DMS153 treated with DMSO at 0.1 percent for 48 hours (cell line): Measurements from ENCODE around the gene GNAI3.

Experiments used
- DNase-seq: peaks from one replicate; lab custom pipeline; 2025; ENCODE audit not compliant: unreplicated experiment; lab: John Stamatoyannopoulos, UW

GNAI3 gene

DNA sequence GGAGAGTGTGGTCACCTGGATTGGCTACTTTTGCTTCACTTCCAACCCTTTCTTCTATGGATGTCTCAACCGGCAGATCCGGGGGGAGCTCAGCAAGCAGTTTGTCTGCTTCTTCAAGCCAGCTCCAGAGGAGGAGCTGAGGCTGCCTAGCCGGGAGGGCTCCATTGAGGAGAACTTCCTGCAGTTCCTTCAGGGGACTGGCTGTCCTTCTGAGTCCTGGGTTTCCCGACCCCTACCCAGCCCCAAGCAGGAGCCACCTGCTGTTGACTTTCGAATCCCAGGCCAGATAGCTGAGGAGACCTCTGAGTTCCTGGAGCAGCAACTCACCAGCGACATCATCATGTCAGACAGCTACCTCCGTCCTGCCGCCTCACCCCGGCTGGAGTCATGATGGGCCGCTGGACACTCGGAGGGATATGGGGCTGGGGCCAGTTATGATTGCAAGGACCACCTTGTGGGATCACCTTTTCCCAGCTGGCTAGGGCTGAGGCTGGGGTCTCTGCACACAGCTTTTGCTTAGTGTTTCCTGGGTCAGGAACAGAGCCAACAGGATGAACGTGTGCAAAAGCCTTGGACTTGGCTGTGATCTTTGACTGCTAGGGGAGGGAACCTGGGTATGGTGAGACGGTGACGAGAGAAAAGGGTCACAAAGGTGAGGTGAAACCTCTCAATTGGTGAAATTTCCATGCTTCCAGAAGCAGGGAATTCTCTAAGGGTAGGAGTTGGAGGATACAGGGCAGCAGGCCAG, 4.3 kb upstream of the GNAI3 start:
- no peak for DNase-seq

DNA sequence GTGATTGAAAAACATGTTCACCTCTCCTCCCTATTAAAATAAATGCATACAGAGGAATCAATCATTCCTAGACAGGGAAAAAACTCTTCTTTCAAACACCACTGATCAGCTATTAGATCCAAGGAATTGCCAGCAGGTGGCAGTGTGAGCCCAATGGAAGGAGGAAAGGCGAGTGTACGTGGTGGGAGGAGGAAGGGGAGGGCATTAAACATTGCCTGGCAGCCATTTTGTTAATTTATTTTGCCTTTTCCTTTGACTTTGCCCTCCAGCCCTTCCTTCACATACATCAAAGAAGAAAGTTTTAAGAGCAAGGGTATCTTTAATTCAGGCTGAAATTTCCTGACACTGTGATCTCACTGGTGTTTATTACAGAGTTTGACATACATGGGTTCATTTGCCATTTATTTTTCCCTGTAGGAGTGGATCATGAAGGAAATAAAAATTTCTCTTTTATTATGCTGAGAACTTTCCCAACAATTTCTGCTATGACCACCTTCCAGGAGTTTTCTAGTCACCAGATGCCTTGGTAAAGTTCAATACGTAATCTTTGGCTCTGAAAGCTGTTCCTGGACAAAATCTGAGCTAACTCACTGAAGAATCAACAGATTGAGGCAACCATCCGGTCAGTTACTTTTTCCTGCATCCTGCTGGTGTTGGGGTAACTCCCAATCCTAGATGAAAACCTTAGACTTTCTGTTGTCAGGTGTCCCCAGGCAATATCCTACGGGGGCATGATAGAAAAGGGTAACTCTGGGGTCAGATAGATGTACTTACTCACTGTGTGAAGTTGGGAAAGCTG, 1.9 kb upstream of the GNAI3 start:
- DNase-seq: peak; percentile 77

DNA sequence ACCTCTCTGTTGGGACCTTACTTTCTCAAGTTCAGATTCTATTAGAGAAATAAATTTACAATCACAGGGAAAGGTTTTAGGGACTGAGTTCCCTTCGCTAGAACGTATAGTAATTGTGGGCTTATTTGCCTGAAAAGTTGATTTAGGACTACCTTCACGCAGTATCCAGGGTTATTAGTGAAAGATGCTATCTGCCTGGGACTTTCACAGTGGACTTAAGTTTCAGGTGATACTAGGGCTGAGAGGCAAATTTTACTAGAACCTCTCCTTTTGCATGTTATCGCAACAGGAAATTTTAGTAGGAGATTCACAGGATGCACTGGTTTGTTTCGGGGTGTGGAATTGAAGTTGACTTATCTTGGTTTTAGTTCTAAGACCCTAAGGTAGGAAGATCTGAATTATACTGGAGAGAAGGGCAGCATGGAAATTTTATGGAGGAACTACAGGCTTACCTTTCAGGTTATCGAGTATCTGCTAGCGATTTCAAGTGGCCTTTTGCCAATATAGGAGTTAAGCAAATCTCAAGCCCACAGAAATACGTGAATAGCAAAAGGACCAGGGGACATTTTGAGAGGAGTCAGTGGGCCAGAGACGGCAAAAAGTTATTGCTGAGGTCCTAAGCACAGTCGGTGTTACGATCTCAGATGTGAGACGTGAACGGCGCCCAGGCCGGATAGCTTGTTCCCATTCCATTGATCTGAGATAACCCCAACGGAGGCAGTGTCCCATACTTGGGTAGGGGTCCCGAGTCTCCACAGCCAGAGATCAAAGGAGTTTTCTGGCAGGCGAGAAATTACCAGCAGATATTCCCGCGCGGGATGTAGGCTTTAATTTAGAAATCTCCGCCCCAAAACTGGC, 723 bp upstream of the GNAI3 start:
- peak; percentile 12 for DNase-seq

DNA sequence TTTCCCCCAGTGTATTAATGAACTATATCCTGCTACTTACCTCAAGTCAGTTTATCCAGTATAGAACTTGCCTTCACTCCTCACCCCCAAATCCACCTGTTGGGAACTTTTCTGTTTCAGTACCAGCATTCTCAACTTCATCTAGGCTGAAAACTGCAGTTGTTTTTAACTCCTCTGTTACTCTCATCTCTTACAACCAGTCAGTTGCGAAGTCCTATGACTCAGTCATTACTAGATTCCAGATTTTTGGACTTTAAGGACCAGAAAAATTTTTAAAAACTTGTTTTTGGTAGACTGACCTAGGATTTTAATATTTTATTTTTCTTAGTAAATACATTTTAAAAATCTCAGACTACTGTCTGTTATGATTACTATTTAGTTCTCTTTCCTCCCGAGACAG, 8.1 kb downstream of the GNAI3 start:
- no peak for DNase-seq

DNA sequence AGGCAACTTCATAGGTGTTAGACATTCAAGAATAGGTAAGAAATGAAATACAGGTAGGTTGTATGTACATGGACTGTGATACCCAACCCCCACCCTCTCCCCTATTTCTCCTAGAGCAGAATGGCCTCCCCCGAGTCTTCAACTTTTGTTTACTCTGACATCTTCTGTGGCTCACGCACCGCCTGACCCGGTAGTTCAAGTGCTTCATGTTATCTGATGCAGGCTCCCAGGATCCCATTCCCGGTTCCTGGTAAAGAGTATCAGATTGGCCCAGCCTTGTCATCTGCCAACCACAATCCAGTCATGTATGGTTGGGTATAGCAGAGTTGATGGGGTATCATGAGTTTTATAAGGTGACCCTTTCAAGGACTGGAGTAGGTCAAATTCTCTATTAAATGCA, 9.1 kb downstream of the GNAI3 start:
- no peak for DNase-seq

DNA sequence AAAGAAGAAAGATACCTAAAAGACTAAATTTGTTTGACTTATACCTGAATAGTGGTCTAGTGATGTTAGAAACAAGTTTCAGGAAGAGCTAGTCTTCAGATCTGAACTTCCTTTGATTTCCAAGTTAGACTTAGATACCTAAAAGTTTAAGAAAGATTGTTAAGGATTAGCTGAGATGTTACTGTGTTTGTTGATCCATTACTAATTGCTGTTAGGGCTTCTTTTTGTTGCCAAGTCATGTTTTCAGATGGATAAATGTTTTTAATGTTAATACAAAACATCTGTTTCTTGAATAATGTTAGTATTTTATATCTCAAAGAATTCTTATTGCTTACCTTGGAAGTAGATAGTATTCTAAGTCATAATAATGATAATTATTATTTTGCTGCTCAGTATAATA, 11.6 kb downstream of the GNAI3 start:
- no peak for DNase-seq

DNA sequence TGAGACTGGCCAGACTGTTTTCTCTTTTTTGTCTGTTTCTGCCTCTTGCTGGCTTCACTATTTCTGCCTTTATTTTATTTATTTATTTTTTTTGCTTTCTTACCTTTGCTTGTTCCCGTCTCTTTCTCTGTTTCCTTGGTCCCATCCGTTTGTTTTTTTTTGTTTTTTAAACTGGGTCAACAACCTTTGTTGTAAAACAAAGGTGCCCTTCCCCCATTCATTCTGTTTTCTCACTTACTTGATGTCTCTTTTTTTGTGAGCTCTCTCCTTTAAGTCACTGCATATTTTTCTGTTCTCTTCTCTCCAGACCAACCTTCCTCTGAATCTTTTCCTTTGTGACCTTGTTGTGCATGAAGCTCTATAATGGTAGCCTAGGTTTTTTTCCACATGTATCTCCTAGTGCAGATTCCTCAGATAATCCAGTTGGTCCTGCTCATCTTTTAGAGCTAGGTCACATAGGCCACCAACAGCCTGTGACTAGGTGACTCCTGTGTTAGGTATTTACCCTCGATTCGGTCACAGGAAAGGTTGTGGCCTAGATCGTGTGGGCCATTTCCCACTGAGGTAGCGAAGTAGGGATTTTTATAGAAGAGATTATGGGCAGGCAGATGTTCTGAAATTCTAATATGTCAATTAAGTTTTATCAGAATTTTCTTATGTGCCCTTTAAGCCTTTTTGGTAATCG, 15.9 kb downstream of the GNAI3 start:
- no peak for DNase-seq

DNA sequence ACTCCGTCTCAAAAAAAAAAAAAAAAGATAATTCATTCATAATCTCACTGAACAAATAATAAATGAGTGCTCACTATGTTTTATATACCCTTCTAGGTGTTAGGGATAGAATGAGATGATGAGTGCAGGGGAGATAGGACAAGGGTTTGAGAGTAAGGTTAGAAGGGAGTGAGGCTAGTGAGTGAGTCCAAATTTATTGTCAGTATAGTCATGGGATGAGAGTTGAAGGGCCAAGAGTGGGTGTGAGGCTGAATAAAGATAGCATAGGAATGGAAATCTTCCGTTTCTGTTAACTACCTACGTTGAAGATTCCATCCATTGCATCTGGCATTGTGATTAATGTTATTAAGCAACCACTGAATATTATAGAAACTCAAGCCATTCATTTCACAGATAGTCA, 16.8 kb downstream of the GNAI3 start:
- DNase-seq: no peak

DNA sequence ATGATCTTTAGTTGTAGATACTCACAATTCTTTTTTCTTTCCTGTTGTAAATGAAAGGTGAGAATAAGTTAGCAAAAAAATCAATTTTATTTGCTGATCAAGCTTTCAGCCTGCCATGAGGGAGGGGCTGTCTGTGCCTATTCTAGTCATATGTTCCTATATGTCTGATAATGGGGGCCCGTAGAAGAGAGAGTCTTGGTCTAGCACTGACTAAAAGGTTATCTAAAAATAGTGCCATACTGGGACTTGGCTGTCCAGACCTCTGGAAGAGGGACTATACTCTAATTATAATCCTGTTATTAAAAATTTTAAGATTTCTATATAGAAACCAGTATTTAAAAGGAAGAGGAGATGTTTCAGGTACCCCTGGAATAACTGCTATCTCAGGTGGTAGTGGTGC, 18.6 kb downstream of the GNAI3 start:
- no peak for DNase-seq

DNA sequence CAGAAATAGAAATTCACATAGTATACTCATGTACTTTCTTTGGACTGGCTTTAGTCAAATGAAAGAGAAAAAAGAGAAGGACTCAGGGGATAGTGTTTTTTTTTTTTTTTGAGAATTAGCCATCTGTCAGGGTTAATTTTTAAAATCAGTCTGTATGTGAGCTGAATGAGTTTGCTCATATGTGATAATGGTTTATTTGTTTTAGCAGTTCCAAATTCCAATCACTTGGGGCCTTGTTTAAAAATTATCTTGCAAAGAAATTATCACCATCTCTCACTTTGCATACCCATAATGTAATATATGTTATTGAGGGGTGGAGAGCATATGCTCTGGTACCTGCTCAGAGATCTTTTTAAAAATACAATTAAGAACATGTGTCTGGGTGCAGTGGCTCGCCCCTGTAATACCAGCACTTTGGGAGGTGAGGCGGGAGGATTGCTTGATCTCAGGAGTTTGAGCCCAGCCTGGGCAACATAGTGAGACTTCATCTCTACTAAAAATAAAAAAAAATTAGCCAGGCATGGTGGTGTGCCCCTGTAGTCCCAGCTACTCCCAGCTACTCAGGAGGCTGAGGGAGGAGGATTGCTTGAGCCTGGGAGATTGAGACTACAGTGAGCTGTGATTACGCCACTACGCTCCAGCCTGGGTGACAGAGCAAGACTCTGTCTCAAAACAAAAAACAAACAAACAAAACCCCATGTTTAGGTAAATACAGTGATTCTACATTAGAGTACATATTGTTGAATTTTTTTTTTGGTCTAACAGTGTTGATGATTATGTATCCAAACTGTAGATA, 19.7 kb downstream of the GNAI3 start:
- DNase-seq: no peak

DNA sequence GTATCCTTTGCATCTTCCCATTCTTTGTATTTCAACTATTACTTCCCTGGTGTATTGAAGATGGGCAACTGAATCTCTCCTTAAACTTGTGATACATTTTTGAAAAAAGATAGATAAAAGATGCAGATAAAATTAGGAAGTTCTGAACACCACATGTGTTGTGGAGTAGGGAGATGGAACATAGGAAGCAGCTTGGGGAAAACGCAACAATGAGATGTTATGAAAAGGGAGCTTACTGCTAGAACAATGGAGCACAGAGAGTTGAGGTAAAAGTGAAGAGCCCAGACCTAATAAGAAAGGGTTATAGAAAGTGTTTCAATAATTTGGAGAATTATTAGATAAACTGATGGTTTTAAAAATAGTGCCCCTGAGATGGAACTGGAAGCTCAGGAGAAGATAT, 20.9 kb downstream of the GNAI3 start:
- no peak for DNase-seq

DNA sequence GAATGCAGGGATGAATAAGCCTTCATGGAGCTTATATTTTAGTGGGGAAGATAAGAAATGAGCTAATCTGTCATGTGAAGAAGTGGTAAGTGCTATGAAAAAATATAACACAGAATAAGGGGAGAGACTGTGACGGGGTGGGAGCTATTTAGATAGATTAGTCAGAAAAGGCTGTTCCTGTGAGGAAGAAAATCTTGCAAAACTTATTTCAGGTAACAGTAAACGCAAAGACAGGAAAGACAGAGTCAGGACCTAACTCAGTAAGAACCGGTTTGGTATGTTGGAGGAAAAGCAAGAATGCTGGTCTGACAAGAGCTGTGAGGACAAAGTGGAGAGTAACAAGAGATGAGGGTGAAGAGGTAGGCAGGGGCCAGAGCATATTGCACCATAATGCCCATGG, 22.0 kb downstream of the GNAI3 start:
- no peak for DNase-seq

DNA sequence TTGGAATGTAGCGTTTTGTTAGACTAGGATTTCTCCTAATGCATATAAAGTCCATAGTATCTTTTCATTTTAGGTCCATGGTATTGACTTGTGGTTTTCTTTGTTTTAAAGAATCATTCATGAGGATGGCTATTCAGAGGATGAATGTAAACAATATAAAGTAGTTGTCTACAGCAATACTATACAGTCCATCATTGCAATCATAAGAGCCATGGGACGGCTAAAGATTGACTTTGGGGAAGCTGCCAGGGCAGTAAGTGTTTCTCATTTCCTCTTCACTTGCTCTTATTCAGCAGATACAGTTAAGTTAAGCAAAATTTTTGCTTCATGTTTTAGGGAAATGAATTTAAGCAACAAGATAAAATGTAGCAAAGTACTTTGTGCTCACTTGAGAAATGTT, 25.4 kb downstream of the GNAI3 start:
- DNase-seq: no peak

DNA sequence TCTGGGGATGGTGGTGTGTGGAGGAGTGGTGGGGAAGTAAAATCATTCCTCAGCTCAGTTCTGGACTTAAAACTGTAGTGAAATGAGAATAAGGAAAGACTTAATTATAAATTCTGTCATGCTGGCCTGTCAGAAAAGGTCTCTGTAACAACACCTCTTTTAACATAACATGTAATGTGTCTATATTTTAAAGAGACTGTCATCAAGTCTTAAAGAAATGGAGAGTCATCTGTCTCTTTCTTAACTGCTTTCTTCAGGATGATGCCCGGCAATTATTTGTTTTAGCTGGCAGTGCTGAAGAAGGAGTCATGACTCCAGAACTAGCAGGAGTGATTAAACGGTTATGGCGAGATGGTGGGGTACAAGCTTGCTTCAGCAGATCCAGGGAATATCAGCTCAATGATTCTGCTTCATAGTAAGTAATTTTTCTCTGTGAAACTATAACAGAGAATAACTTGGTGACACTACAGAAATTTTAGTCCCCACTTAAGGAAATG, 30.6 kb downstream of the GNAI3 start:
- DNase-seq: no peak

DNA sequence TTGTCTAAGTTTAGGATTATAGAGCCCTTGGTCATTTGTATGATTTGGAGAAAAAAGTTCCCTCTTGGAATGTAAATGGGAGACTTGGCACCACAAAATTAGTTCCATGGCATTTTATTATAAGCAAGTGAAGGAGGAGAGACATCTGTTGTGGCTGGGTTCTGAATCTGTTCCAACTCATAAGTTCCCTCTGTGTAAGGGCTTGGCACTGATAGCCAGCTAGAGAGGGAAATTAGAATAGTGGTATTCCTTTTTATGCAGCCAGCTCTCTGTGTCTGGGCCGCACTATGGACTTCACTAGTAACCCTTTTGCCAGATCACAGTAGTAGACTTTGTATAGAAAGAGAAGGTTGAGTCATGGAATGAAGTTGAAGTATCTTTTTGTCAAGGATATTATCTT, 31.1 kb downstream of the GNAI3 start:
- DNase-seq: no peak

DNA sequence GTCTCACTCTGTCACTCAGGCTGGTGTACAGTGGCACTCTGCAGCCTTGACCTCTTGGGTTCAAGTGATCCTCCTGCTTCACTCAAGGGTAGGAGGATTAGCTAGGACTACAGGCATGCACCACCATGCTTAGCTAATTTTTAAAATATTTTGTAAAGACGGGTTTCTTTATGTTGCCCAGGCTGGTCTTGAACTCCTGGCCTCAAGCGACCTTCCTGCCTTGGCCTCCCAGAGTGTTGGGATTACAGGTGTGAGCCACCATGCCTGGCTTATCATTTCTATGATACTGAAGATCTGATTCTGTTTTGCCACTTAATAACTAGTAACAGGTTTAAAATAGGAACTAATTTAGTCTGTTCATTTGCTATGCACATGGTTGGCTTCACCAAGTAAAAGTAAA, 33.6 kb downstream of the GNAI3 start:
- DNase-seq: no peak

DNA sequence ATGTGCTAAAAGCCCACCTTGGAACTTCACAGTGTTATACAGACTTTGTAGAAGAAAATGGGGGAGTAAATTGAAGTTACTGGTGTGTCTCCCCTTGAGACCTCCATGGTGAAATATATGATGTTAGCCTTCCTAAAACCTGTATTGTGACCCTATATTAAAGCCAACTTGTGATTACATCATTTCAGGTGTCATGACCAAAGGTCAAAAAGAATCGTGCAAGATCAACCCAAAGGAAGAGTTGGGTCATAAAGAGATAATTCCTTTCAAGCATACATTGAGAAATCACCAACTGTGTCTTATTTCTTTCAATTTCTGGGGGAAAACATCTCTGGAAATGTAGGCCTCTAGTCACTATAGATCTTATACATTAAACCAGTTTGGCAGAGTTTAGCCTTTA, 36.4 kb downstream of the GNAI3 start:
- no peak for DNase-seq

DNA sequence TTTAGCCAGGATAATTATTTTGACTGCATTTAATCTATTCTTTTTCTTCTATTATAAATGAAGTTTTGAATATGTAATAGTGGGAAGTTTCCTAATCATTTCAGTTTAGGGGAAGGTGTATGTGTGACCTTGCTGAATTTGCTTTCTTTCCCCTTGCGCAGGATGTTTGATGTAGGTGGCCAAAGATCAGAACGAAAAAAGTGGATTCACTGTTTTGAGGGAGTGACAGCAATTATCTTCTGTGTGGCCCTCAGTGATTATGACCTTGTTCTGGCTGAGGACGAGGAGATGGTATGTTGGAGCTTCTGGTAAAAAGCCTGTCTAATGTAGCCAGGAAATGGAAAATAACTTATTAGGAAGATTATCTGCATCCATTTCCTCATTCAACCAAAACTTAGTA, 37.6 kb downstream of the GNAI3 start:
- DNase-seq: no peak

DNA sequence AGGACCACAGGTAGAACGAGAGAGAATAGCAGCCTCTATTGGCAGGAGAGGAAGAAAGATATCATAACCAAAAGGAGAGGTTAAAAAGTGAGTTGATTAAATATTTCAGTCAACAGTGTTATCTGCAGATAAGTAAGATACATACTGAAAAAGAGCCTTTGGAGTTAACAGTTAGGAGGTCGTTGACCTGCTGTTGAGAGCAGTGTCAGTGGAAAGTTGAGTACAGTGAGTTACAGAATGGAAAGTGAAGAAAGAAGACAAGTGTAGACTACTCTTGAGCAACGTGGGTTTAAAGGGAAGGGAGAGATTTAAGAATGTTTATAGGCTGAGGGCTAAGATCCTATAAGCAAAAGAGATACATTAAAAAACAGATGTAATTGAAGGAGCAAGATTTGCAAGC, 40.8 kb downstream of the GNAI3 start:
- DNase-seq: no peak

DNA sequence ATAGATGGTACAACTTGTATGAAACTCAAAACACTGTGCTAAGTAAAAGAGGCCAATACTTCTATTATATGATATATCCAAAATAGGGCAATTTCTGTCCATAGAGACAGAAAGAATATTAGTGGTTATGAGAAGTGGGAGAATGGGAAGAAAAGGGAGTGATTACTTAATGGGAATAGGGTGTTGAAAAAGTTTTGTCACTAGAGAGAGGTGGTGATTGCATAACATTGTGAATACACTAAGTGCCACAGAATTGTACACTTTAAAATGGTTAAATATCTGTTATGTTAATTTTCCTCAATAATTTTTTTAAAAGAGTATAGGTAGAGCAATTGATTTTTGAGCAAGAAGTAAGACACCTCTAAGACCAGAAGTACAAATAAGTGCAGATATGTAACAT, 41.3 kb downstream of the GNAI3 start:
- no peak for DNase-seq
